ENCODE results near the gene MACIR. TPM values are rescaled to one million over a fixed set of nuclear protein-coding genes. Genes with fewer than 3 reads are reported as not detected.

Gene MACIR
- total RNA-seq, 6 experiments from 2014 or later = 80.7 to 110 (median 97.9) TPM

DNA sequence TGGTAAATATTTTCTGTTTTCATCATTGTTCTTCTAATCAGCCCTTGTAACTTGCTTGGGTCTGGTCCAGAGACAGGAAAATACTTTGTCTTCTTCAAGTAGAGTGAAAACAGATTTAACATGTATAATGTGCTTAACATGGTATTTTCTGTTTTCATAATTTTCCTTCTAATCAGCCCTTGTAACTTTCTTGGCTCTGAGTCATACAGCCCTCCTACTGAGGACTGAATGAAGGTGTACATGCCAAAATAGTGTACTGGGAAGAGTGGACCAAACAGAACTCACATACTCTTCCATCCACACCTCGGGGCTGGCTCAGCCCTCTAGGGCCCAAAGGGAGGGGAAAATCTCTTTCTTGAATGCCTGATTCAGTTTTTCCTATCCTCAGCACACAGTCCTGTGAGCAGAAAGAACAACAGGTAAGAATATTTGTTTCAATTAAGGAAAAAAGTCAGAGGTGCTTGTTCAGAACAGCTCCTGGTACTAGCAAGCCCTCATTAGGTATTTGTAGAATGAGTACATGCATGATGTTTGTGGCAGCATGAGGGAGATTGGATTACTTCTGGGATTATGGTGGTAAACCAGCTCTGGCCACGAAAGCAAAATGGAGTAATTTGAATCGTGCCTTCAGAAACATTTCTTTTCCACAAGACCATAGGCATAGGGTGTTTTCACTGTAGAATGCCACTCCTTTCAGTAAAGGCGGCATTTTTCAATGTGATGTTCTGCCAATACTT, 24.2 kb upstream of the MACIR start:
- TF ChIP-seq, protein P1, sequence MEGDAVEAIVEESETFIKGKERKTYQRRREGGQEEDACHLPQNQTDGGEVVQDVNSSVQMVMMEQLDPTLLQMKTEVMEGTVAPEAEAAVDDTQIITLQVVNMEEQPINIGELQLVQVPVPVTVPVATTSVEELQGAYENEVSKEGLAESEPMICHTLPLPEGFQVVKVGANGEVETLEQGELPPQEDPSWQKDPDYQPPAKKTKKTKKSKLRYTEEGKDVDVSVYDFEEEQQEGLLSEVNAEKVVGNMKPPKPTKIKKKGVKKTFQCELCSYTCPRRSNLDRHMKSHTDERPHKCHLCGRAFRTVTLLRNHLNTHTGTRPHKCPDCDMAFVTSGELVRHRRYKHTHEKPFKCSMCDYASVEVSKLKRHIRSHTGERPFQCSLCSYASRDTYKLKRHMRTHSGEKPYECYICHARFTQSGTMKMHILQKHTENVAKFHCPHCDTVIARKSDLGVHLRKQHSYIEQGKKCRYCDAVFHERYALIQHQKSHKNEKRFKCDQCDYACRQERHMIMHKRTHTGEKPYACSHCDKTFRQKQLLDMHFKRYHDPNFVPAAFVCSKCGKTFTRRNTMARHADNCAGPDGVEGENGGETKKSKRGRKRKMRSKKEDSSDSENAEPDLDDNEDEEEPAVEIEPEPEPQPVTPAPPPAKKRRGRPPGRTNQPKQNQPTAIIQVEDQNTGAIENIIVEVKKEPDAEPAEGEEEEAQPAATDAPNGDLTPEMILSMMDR (IDR thresholded peaks at IDR 0.05) = no peak

DNA sequence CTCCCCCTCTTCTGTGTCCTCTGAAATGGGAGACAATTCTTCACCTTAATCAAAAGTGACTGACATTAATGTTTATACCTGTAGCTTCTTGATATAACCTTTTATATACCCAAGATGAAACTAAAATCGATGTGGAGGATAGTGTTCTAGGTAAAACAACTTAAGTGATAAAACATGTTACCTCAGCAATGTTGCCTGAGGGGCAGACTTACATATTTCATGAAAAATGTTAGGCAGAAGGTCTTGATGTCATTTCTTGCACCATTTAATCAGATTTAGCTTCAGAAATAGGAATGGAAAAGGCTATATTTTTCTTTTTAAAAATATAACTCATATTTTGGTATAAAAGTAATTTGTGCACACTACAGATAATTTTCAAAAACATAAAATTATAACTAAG, 22.7 kb upstream of the MACIR start:
- Mint-ChIP-seq H3K27me3 (ENCODE audit: insufficient read depth) (no peaks in the 10 kb centered on the region), H3K9me3 (peaks cover 6% of the 10 kb centered on the region), H3K4me3 (no peak overlapping the region), H3K4me1 (ENCODE audit: low read depth) (peaks cover 26% of the 10 kb centered on the region), H3K36me3 (ENCODE audit: low read depth) (peaks cover 18% of the 10 kb centered on the region), H3K27ac (no peak overlapping the region)
- TF ChIP-seq, protein P1 (IDR thresholded peaks at IDR 0.05) = no peak
- DNase-seq = no peak

More for the DNA sequence above, 24.2 kb upstream of the MACIR start:
- Mint-ChIP-seq H3K9me3 (peaks cover 6% of the 10 kb centered on the region), H3K36me3 (ENCODE audit: low read depth) (peaks cover 12% of the 10 kb centered on the region), H3K27me3 (ENCODE audit: insufficient read depth) (no peaks in the 10 kb centered on the region), H3K4me3 (peak overlapping the region; percentile 51; the same call in 1 of the 2 replicates), H3K27ac (peak overlapping the region; percentile 54), H3K4me1 (ENCODE audit: low read depth) (peaks cover 26% of the 10 kb centered on the region)
- peak; percentile 12 for DNase-seq

DNA sequence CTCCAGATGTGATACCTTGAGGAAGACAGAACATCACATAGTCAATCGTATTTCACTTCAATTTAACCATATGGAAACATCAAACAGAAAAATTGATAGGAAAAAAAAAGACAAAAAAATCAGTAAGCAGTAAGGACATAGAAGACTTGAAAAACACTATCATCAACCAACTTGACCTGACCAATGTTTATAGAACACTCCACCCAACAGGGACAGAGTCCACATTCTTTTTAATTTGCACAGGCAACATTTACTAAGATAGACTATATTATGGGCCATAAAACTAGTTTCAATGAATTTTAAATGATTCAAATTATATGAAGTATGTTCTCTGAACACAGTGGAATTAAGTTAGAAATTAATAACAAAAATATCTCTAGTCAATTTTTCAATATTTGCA, 20.8 kb upstream of the MACIR start:
- Mint-ChIP-seq H3K27me3 (ENCODE audit: insufficient read depth) (no peaks in the 10 kb centered on the region), H3K9me3 (peaks cover 6% of the 10 kb centered on the region), H3K4me1 (ENCODE audit: low read depth) (peaks cover 24% of the 10 kb centered on the region), H3K4me3 (no peak overlapping the region), H3K27ac (no peak overlapping the region), H3K36me3 (ENCODE audit: low read depth) (peaks cover 18% of the 10 kb centered on the region)
- TF ChIP-seq, protein P1 (IDR thresholded peaks at IDR 0.05) = no peak
- DNase-seq = no peak

DNA sequence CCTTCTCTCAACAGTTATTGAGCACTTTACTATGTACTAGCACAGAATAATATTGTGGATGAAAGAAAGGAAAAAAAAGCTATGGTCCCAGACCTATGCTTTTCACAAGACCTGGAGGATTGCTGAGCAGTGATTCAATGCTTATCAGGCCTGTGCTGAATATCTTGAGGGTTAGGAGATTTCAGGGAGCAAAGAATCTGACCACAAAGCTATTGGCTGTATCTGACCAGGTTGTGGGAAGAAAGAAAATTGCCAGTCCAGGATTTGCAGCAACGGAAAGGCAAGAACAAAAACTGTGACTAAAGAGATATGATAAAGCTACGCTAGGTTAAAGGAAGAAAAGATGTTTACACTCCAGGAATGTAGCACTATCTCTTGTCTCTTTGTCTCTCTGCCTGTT, 14.9 kb upstream of the MACIR start:
- peak; percentile 26 for DNase-seq
- Mint-ChIP-seq H3K9me3 (peaks cover 6% of the 10 kb centered on the region), H3K4me3 (peak overlapping the region; percentile 55), H3K27me3 (ENCODE audit: insufficient read depth) (no peaks in the 10 kb centered on the region), H3K27ac (peak overlapping the region; percentile 55), H3K36me3 (ENCODE audit: low read depth) (peaks cover 15% of the 10 kb centered on the region), H3K4me1 (ENCODE audit: low read depth) (peaks cover 19% of the 10 kb centered on the region)
- TF ChIP-seq, protein P1 (IDR thresholded peaks at IDR 0.05) = no peak

DNA sequence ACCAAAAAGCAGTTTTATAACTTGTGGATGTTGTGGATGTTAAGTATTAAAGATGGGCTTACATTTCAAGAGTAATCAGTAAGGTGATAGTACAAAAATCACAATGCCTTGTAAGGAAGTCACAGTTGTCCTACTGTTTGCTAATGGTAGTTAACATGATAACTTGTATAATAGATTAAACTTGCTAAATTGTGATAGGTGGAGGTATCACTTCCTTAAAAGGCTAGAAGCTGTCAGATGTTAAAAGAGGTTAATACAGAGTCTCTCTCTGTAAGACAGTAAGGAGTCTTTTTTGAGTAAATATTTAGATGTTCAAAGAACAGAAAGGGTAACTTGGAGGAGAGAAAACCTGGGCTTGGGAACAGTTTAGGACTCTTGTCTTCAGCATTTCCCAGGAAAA, 14.2 kb upstream of the MACIR start:
- peaks cover 13% of the 10 kb centered on the region for H3K36me3 Mint-ChIP-seq (ENCODE audit: low read depth)
- H3K4me1 Mint-ChIP-seq (ENCODE audit: low read depth) = peaks cover 25% of the 10 kb centered on the region
- DNase-seq = no peak
- peak overlapping the region; percentile 55; the same call in 1 of the 2 replicates for H3K4me3 Mint-ChIP-seq
- H3K9me3 Mint-ChIP-seq = no peaks in the 10 kb centered on the region
- no peaks in the 10 kb centered on the region for H3K27me3 Mint-ChIP-seq (ENCODE audit: insufficient read depth)
- H3K27ac Mint-ChIP-seq = no peak overlapping the region; the same call in 1 of the 2 replicates
- TF ChIP-seq, protein P1 (IDR thresholded peaks at IDR 0.05) = no peak
